H1 (cell line): ENCODE data around the gene UBE2I. TPM values are rescaled to one million over a fixed set of nuclear protein-coding genes. Genes with fewer than 3 reads are reported as not detected.

ENCODE experiments used
- CTCF ChIA-PET: fragments of 300-600 bp; sonication (Branson Sonifier 250); formaldehyde crosslinking; loops from one replicate; lab custom pipeline; 2021; ENCODE audit not compliant: partially characterized antibody; lab: Charles Lee
- POLR2A ChIA-PET: fragments of 300-600 bp; sonication (Branson Sonifier 250); formaldehyde crosslinking; loops from one replicate; lab custom pipeline; 2021; ENCODE audit warnings: inconsistent platforms; ENCODE audit not compliant: partially characterized antibody; lab: Charles Lee
- DNase-seq, 2 experiments: peaks; one replicate each; pipeline versions ENCODE4 v3.0.0 to v3.0.0-alpha.2; 2010 to 2022; ENCODE audit warnings: low spot score in 2 of 2, low read depth in 1 of 2, mixed read lengths in 1 of 2
- FAIRE-seq: peaks from 2 replicates; lab custom pipeline; 2011; peaks lifted over from hg19 to GRCh38; lab: Jason Lieb, UNC
- H2AFZ ChIP-seq: 2 replicates; pipeline ENCODE4 v1.8.1; 2012; ENCODE audit warnings: low read length, inconsistent platforms
- H2AK5ac ChIP-seq: 2 replicates; pipeline ENCODE4 v1.6.1; 2013; ENCODE audit warnings: low read depth, low read length
- H2BK120ac ChIP-seq: replicated peaks from 2 replicates; pipeline ENCODE3; 2013; ENCODE audit warnings: low read depth, low read length, inconsistent platforms
- H2BK12ac ChIP-seq: 2 replicates; pipeline ENCODE4 v1.6.1; 2013; ENCODE audit warnings: low read depth, low read length
- H2BK15ac ChIP-seq: 2 replicates; pipeline ENCODE4 v1.6.1; 2013; ENCODE audit warnings: low read length
- H2BK20ac ChIP-seq: 2 replicates; pipeline ENCODE4 v1.6.1; 2013; ENCODE audit warnings: low read length
- H2BK5ac ChIP-seq: 2 replicates; pipeline ENCODE4 v1.6.1; 2013; ENCODE audit warnings: low read depth, low read length
- H3K14ac ChIP-seq: 2 replicates; pipeline ENCODE4 v1.6.1; 2013; ENCODE audit warnings: inconsistent platforms; ENCODE audit not compliant: insufficient read length
- H3K18ac ChIP-seq: 2 replicates; pipeline ENCODE4 v1.6.1; 2013; ENCODE audit warnings: low read length; ENCODE audit errors: extremely low read depth
- H3K23ac ChIP-seq: 2 replicates; pipeline ENCODE4 v1.6.1; 2013; ENCODE audit warnings: inconsistent platforms; ENCODE audit not compliant: insufficient read length
- H3K23me2 ChIP-seq: 2 replicates; pipeline ENCODE4 v1.6.1; 2013; ENCODE audit warnings: low read depth, low read length
- H3K27ac ChIP-seq: 2 replicates; pipeline ENCODE4 v1.6.1; 2011; ENCODE audit warnings: low read depth, low read length, inconsistent platforms
- H3K27me3 ChIP-seq, 4 experiments: replicated peaks in 1 of 4; 1 replicate in 1 of 4; 2 replicates in 3 of 4; pipeline versions ENCODE4 v1.6.1 to v1.8.1; 2011 to 2013; ENCODE audit warnings: low read length in 3 of 4, mild to moderate bottlenecking in 3 of 4, inconsistent platforms in 2 of 4, mixed read lengths in 2 of 4, moderate library complexity in 1 of 4; ENCODE audit not compliant: control insufficient read depth in 3 of 4, insufficient read depth in 3 of 4; ENCODE audit errors: extremely low read depth in 1 of 4
- H3K36me3 ChIP-seq, 4 experiments: 2 replicates each; pipeline versions ENCODE4 v1.6.1 to v1.8.1; 2011 to 2013; ENCODE audit warnings: mild to moderate bottlenecking in 4 of 4, low read length in 3 of 4, moderate library complexity in 2 of 4, control low read depth in 1 of 4, inconsistent platforms in 1 of 4; ENCODE audit not compliant: insufficient read depth in 4 of 4, control insufficient read depth in 2 of 4
- H3K4ac ChIP-seq: replicated peaks from 2 replicates; pipeline ENCODE3; 2013; ENCODE audit warnings: low read length, low read depth, mixed read lengths, inconsistent platforms; ENCODE audit not compliant: insufficient read length
- H3K4me1 ChIP-seq, 4 experiments: replicated peaks in 1 of 4; 1 replicate in 1 of 4; 2 replicates in 3 of 4; pipeline versions ENCODE4 v1.6.1 to v1.8.1; 2011 to 2013; ENCODE audit warnings: low read length in 3 of 4, inconsistent platforms in 2 of 4, mixed read lengths in 1 of 4; ENCODE audit not compliant: insufficient read depth in 4 of 4, control insufficient read depth in 3 of 4
- H3K4me2 ChIP-seq, 2 experiments: 2 replicates each; pipeline versions ENCODE4 v1.6.1 to v1.8.1; 2011 to 2013; ENCODE audit warnings: low read depth in 2 of 2, low read length in 2 of 2, control low read depth in 1 of 2, inconsistent platforms in 1 of 2, mild to moderate bottlenecking in 1 of 2; ENCODE audit not compliant: insufficient read depth in 1 of 2
- H3K4me3 ChIP-seq, 4 experiments: fragments of 200-600, 300-600 bp in 1 of 4; sonication (generic), shearing (Covaris generic), sonication (Bioruptor Twin) in 1 of 4; 2 replicates each; pipeline versions ENCODE4 v1.5.1 to v1.8.1; 2011 to 2016; ENCODE audit warnings: low read length in 4 of 4, low read depth in 3 of 4, control low read depth in 2 of 4, inconsistent platforms in 2 of 4, mild to moderate bottlenecking in 2 of 4, mixed read lengths in 1 of 4, moderate library complexity in 1 of 4; ENCODE audit not compliant: insufficient read depth in 2 of 4; ENCODE audit errors: extremely low read depth in 1 of 4
- H3K56ac ChIP-seq: replicated peaks from 2 replicates; pipeline ENCODE3; 2013; ENCODE audit warnings: low read depth, mild to moderate bottlenecking, mixed read lengths, low read length, inconsistent platforms; ENCODE audit not compliant: insufficient read length
- H3K79me1 ChIP-seq: 2 replicates; pipeline ENCODE4 v1.6.1; 2013; ENCODE audit warnings: low read depth, low read length, control low read depth
- H3K79me2 ChIP-seq, 2 experiments: 2 replicates each; pipeline versions ENCODE4 v1.6.1 to v1.8.1; 2012 to 2013; ENCODE audit warnings: low read length in 2 of 2, mild to moderate bottlenecking in 2 of 2, inconsistent platforms in 1 of 2; ENCODE audit not compliant: insufficient read depth in 2 of 2, control insufficient read depth in 1 of 2
- H3K9ac ChIP-seq, 4 experiments: replicated peaks in 1 of 4; 1 replicate in 1 of 4; 2 replicates in 3 of 4; pipeline versions ENCODE4 v1.6.1 to v1.8.1; 2011 to 2013; ENCODE audit warnings: low read depth in 3 of 4, low read length in 3 of 4, control low read depth in 2 of 4, mild to moderate bottlenecking in 2 of 4, moderate library complexity in 2 of 4, inconsistent platforms in 1 of 4; ENCODE audit errors: extremely low read depth in 1 of 4
- H3K9me3 ChIP-seq, 2 experiments: 2 replicates each; pipeline versions ENCODE4 v1.6.1 to v1.8.1; 2012 to 2013; ENCODE audit warnings: mild to moderate bottlenecking in 2 of 2, moderate library complexity in 2 of 2, control low read depth in 1 of 2, inconsistent platforms in 1 of 2, low read depth in 1 of 2, low read length in 1 of 2, mixed read lengths in 1 of 2; ENCODE audit not compliant: insufficient read depth in 2 of 2
- H4K20me1 ChIP-seq, 2 experiments: replicated peaks in 1 of 2; 2 replicates each; pipeline versions ENCODE3 to v1.8.1; 2011 to 2013; ENCODE audit warnings: inconsistent platforms in 2 of 2, low read length in 2 of 2, mild to moderate bottlenecking in 1 of 2; ENCODE audit not compliant: insufficient read depth in 2 of 2, control insufficient read depth in 1 of 2
- H4K5ac ChIP-seq: 2 replicates; pipeline ENCODE4 v1.6.1; 2013; ENCODE audit warnings: low read length, low read depth, mixed read lengths, inconsistent platforms; ENCODE audit not compliant: insufficient read length
- H4K8ac ChIP-seq: 2 replicates; pipeline ENCODE4 v1.8.0; 2013; ENCODE audit warnings: mild to moderate bottlenecking, moderate library complexity, low read length, inconsistent platforms; ENCODE audit not compliant: insufficient read depth; ENCODE audit errors: extremely low read depth
- H4K91ac ChIP-seq: replicated peaks from 2 replicates; pipeline ENCODE3; 2013; ENCODE audit warnings: low read length, mixed read lengths, inconsistent platforms; ENCODE audit not compliant: insufficient read length
- BACH1 ChIP-seq: IDR thresholded peaks from 2 replicates; pipeline ENCODE4 v1.6.1; 2012; ENCODE audit warnings: low read length, improper control_type of control experiment
- CHD2 ChIP-seq: IDR thresholded peaks from 2 replicates; pipeline ENCODE4 v1.6.1; 2012; ENCODE audit warnings: low read length, improper control_type of control experiment
- CREB1 ChIP-seq: IDR thresholded peaks from 2 replicates; pipeline ENCODE4 v1.6.1; 2012; ENCODE audit warnings: inconsistent platforms
- E2F6 ChIP-seq: IDR thresholded peaks from 2 replicates; pipeline ENCODE4 v1.6.1; 2012; ENCODE audit warnings: inconsistent platforms
- EP300 ChIP-seq, 2 experiments: IDR thresholded peaks; 1 replicate in 1 of 2; 2 replicates in 1 of 2; pipeline ENCODE4 v1.6.1; 2011 to 2012; ENCODE audit warnings: low read depth in 2 of 2, low read length in 2 of 2, mild to moderate bottlenecking in 2 of 2, borderline replicate concordance in 1 of 2, inconsistent platforms in 1 of 2, moderate library complexity in 1 of 2
- JUND ChIP-seq: IDR thresholded peaks from 2 replicates; pipeline ENCODE4 v1.6.1; 2011; ENCODE audit warnings: mild to moderate bottlenecking, improper control_type of control experiment, low read length
- RAD21 ChIP-seq, 2 experiments: IDR thresholded peaks in 1 of 2; conservative IDR thresholded peaks in 1 of 2; 2 replicates each; pipeline ENCODE4 v1.6.1; 2011; ENCODE audit warnings: low read depth in 2 of 2, low read length in 2 of 2, improper control_type of control experiment in 1 of 2, inconsistent platforms in 1 of 2, mild to moderate bottlenecking in 1 of 2, moderate library complexity in 1 of 2
- RXRA ChIP-seq: IDR thresholded peaks from 2 replicates; pipeline ENCODE4 v1.6.1; 2011; ENCODE audit warnings: low read depth, mild to moderate bottlenecking, low read length, moderate library complexity; ENCODE audit not compliant: insufficient read depth
- SAP30 ChIP-seq: fragments of 300-600 bp; sonication (generic); IDR thresholded peaks from 2 replicates; pipeline ENCODE4 v1.7.1; 2012; ENCODE audit warnings: low read length, moderate library complexity, mild to moderate bottlenecking, inconsistent platforms; ENCODE audit not compliant: insufficient read depth, insufficient replicate concordance
- WGBS, 2 experiments: shearing (Covaris generic) in 1 of 2; methylation state at CpG; one replicate each; pipeline versions ENCODE4 v1.1.6 to v1.1.7; 2013 to 2015; ENCODE audit warnings: low lambda C conversion rate in 2 of 2, mixed read lengths in 2 of 2, inconsistent platforms in 1 of 2, low coverage in 1 of 2, missing lambda C conversion rate in 1 of 2; ENCODE audit not compliant: insufficient replicate concordance in 2 of 2, insufficient coverage in 1 of 2, insufficient read length in 1 of 2; ENCODE audit errors: extremely low coverage in 1 of 2, missing lambda C conversion rate in 1 of 2; 5-methylcytosine and 5-hydroxymethylcytosine counted together
- polyA plus RNA-seq, 7 experiments: library from polyadenylated mRNA; depleted of rRNA in 3 of 7; stranded (reverse) in 5 of 7; unstranded in 2 of 7; fragments of >200 nt in 5 of 7; fragments of 200-250 nt in 2 of 7; gene quantifications; 1 replicate in 5 of 7; 2 replicates in 1 of 7; 4 replicates in 1 of 7; pipeline versions ENCODE4 v1.2.1 to v1.2.3, GENCODE V29; 2011 to 2013; ENCODE audit warnings: missing spikeins in 2 of 7, mixed read lengths in 2 of 7
- total RNA-seq: library from RNA; stranded (reverse); fragmentation: NEBNext Ultra II Directional; extraction: Animal tissue kit (Norgen Biotek cat#: 25700); gene quantifications from 2 replicates; pipeline ENCODE4 v1.2.1, GENCODE V29; 2021

The UBE2I gene
- total and polyA plus RNA-seq, 2 of the 8 experiments (the other 6 are each of a cell fraction or from before 2014, with no cell fraction given) = 148 to 268 TPM

GRCh38 chr16:1351582-1352362, 42.3 kb downstream of the UBE2I start, which contains the start of the genes GNPTG and TSR3:
GNPTG (plus strand) TSS chr16:1351931; CDS start chr16:1351966, 35 bp downstream.
TSR3 (minus strand) TSS chr16:1351878; CDS start chr16:1351804, 74 bp downstream.
- Histone ChIP-seq H3K27me3 (no peaks in the 10 kb centered on the region; a peak in 1 of 7 replicates), H3K56ac (no peak within 1 kb of the TSS), H4K8ac (peak within 1 kb of the TSS; percentile 99), H4K5ac (no peak within 1 kb of the TSS), H2BK15ac (no peak within 1 kb of the TSS), H3K4ac (peak within 1 kb of the TSS; percentile 91), H2BK5ac (0 out of 2 replicates have a peak within 1 kb of the TSS, but pooled peaks have one; percentile 16), H2AK5ac (no peak within 1 kb of the TSS), H3K23me2 (peaks cover 14% of the 10 kb centered on the region), H3K18ac (peak within 1 kb of the TSS; percentile 32; the same call in 1 of the 2 replicates), H2AFZ (no peak within 1 kb of the TSS), H3K23ac (no peak within 1 kb of the TSS), H4K91ac (peak within 1 kb of the TSS; percentile 3), H2BK12ac (no peak within 1 kb of the TSS), H3K36me3 (peaks cover 4 to 9% (median 5%) of the 10 kb centered on the region in 4 experiments; a peak in 4 of 8 replicates), H3K4me2 (peak within 1 kb of the TSS; percentile 88 to 99), H3K9me3 (no peaks in the 10 kb centered on the region), H2BK20ac (no peak within 1 kb of the TSS), H3K27ac (peak within 1 kb of the TSS; percentile 68; the same call in 1 of the 2 replicates), H3K79me1 (peaks cover 22% of the 10 kb centered on the region), H4K20me1 (peaks cover 0 to 16% of the 10 kb centered on the region in 2 experiments), H3K4me3 (peak within 1 kb of the TSS; percentile 74 to 97 (median 88)), H3K4me1 (peaks cover 0 to 7% (median 4%) of the 10 kb centered on the region in 4 experiments; a peak in 3 of 7 replicates), H3K9ac (peak within 1 kb of the TSS; percentile 58 to 77 (median 73)), H3K14ac (no peak within 1 kb of the TSS), H2BK120ac (no peak within 1 kb of the TSS), H3K79me2 (peaks cover 0 to 49% of the 10 kb centered on the region in 2 experiments; a peak in 2 of 4 replicates)
- ChIA-PET POLR2A (interaction anchor here (1.3 kb wide), 1 partner anchor 10 kb away, joined by 5 read pairs; no protein-coding TSS in a partner anchor), CTCF (interaction anchor here (7.1 to 11.1 kb wide), 2 partner anchors 15 to 20 kb away, joined by 43 to 52 read pairs; partner anchors contain the start of gene BAIAP3)
- FAIRE-seq (no peak), DNase-seq (peak; percentile 53 to 89)
- 8% methylated on average over 47 of the region's 98 CpGs; no CpG with 5 or more reads in 1 of the 2 experiments for WGBS, 2 experiments
- TF ChIP-seq RXRA = no peak
- no peak for TF ChIP-seq BACH1
- 0 out of 2 replicates have a peak, but pooled peaks have one; percentile 30 for TF ChIP-seq E2F6
- peak in 1 of 2 experiments; percentile 25; a peak in 1 of 4 replicates for TF ChIP-seq RAD21 (IDR thresholded peaks at IDR 0.05 in 1 of 2, conservative IDR thresholded peaks at IDR 0.05 in 1 of 2; ENCODE audit: low read depth in 2 of 2, low read length in 2 of 2)
- no peak; the same call in 1 of the 2 replicates for TF ChIP-seq JUND
- peak in 1 of 2 experiments; percentile 93; a peak in 2 of 3 replicates for TF ChIP-seq EP300 (IDR thresholded peaks at IDR 0.05; ENCODE audit: borderline replicate concordance in 1 of 2, low read depth in 2 of 2, low read length in 2 of 2)
- peak; percentile 80 for TF ChIP-seq CREB1
- TF ChIP-seq CHD2 = 0 out of 2 replicates have a peak, but pooled peaks have one; percentile 8
- no peak for TF ChIP-seq SAP30
